GM12878 (cell line): ENCODE measurements around the gene TPH2.

Experiments
- ATF2 ChIP-seq: IDR thresholded peaks from 2 replicates; pipeline ENCODE4 v1.6.1; 2012; ENCODE audit warnings: low read length, inconsistent platforms
- CTCF ChIP-seq, 3 experiments: IDR thresholded peaks in 2 of 3; conservative IDR thresholded peaks in 1 of 3; 2 replicates each; pipeline ENCODE4 v1.5.1; 2011; ENCODE audit warnings: low read depth in 3 of 3, low read length in 3 of 3, mild to moderate bottlenecking in 3 of 3, control low read depth in 2 of 3, moderate library complexity in 2 of 3, inconsistent platforms in 1 of 3, mixed read lengths in 1 of 3; ENCODE audit not compliant: control insufficient read depth in 2 of 3, insufficient read depth in 1 of 3; ENCODE audit errors: extremely low read depth in 1 of 3
- EZH2 ChIP-seq: IDR thresholded peaks from 2 replicates; pipeline ENCODE4 v1.6.1; 2012; ENCODE audit warnings: low read depth, mild to moderate bottlenecking, control low read depth, inconsistent platforms, low read length, borderline replicate concordance; ENCODE audit not compliant: control insufficient read depth
- NBN ChIP-seq: fragments of 450-650 bp; IDR thresholded peaks from 2 replicates; pipeline ENCODE4 v1.6.1; 2016
- RCOR1 ChIP-seq: conservative IDR thresholded peaks from 2 replicates; pipeline ENCODE4 v1.6.1; 2012; ENCODE audit warnings: low read depth, low read length, improper control_type of control experiment
- RELA ChIP-seq: fragments of 450-650 bp; IDR thresholded peaks from 2 replicates; pipeline ENCODE4 v1.8.0; 2014; ENCODE audit warnings: borderline replicate concordance; ENCODE audit not compliant: partially characterized antibody
- SIN3A ChIP-seq: IDR thresholded peaks from 2 replicates; pipeline ENCODE4 v1.6.1; 2012; ENCODE audit warnings: low read depth, low read length, improper control_type of control experiment
- SMAD1 ChIP-seq: fragments of 450-650 bp; IDR thresholded peaks from 2 replicates; pipeline ENCODE4 v1.6.1; 2018; ENCODE audit warnings: mild to moderate bottlenecking, low read depth; ENCODE audit not compliant: partially characterized antibody
- TCF12 ChIP-seq: IDR thresholded peaks from 2 replicates; pipeline ENCODE4 v1.6.1; 2011; ENCODE audit warnings: low read depth, mild to moderate bottlenecking, low read length
- ZSCAN29 ChIP-seq: fragments of 450-650 bp; IDR thresholded peaks from 2 replicates; pipeline ENCODE4 v1.6.1; 2017; ENCODE audit warnings: mild to moderate bottlenecking, moderate library complexity
- ZZZ3 ChIP-seq: IDR thresholded peaks from 2 replicates; pipeline ENCODE4 v1.6.1; 2011; ENCODE audit warnings: low read depth; ENCODE audit not compliant: control insufficient read depth, insufficient read length

- no peak for TF ChIP-seq NBN
- no peak for TF ChIP-seq ZSCAN29
- TF ChIP-seq RCOR1: no peak
- TF ChIP-seq TCF12: no peak
- TF ChIP-seq CTCF (IDR thresholded peaks at IDR 0.05 in 2 of 3, conservative IDR thresholded peaks at IDR 0.05 in 1 of 3; ENCODE audit: control insufficient read depth in 2 of 3, extremely low read depth in 1 of 3, insufficient read depth in 1 of 3, low read depth in 3 of 3, low read length in 3 of 3): no peak
- no peak for TF ChIP-seq ATF2
- no peak for TF ChIP-seq EZH2
- TF ChIP-seq ZZZ3: no peak
- no peak for TF ChIP-seq SIN3A
- no peak for TF ChIP-seq SMAD1
- no peak for TF ChIP-seq RELA
Measured at GRCh38 chr12:72074065-72074464, 135.4 kb downstream of the TPH2 start.
